Glomerular visceral epithelial cell (primary cell): ENCODE measurements around the gene PGP.

Experiments used
- DNase-seq: peaks from one replicate; pipeline ENCODE4 v3.0.0-alpha.2; 2016; ENCODE audit errors: extremely low spot score

The PGP gene

DNA sequence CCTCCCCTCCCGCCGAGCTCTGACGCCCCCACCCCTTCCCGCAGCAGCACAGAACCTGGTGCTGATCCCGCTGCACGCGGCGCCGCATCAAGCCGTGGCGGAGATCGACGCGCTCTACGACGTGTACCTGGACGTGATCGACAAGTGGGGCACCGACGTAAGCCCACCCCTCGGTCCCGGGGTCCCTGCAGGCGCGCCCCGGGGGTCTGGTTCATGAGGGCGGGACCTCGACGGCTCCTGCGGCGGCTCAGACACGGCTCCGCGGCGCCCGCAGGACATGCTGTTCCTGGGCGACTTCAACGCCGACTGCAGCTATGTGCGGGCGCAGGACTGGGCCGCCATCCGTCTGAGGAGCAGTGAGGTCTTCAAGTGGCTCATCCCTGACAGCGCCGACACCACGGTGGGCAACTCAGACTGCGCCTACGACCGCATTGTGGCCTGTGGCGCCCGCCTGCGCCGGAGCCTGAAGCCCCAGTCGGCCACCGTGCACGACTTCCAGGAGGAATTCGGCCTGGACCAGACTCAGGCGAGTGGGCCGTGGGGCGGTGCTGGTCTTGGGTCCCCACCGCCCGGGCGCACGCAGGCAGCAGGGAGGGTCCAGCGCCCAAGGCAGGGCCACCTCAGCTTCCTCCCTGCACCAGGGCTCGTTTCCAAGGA, 23.0 kb upstream of the PGP start:
- DNase-seq: no peak

- no peak for DNase-seq
Measured at GRCh38 chr16:2237102-2237482, 22.5 kb upstream of the PGP start.

DNA sequence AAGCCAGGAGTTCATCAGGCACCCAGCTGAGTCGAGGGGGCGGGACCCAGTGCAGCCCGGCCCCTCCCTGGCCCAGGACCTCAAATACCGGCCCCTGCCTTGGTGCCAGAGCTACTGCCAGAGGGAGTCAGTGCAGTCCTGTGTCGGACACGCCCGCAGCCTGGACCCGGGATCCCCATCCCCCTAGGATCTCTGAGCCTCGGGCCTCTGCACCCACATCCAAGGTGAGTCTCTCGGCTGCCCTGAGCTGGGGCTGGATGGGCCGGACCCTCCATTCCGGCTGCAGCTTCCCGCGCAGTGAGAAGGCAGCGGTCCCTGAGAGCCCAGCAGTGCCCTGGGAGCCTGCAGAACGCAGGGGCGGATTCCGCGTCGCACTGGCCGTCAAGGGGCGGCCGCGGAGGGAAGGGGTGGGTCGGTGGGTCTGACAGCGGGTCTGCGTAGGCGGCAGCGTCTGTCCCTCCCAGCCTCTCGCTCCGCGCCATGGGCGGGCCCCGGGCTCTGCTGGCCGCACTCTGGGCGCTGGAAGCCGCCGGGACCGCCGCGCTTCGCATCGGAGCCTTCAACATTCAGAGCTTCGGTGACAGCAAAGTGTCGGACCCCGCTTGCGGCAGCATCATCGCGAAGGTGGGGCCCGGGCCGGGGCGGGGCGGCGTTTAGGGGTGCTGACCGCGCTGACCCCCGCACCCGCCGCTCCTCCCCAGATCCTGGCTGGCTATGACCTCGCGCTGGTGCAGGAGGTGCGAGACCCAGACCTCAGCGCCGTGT, 21.9 kb upstream of the PGP start, which contains the start of gene DNASE1L2:
Gene DNASE1L2, plus strand, starts transcription at position 108 of the 765 bp plus-strand sequence. Its CDS starts 373 bp downstream, at position 481.
- DNase-seq: peak; percentile 26

DNA sequence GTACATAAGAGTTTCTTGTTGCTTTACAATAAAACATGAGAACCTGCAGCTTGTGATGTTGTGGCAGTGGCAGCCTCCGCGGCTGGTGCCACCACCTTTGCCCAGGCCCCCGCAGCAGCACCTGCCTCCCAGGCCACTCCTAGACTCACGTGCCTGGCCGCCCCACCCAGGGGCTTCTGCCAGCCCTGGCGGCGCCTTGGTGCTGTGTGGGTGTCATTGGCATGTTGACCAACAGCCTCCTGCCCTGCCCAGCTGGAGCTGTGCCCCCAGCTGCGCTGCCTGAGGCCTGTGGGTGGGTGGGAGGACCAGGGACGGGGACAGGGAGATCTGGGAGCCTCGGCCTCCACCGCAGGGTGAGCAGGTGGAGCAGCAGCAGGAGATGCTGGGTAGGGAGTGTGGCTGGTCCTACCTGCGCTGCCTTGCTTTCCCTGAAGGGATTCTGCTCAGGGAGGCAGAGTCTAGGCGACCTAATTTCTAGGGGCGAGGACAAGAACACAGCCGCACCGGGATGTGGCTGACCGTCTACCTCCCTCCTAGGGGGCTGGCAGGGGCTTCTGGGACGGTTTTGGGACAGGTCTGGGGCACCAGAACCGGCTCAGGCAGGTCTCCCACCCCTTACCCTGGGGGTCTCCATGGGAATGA, 21.2 kb upstream of the PGP start:
- no peak for DNase-seq

GRCh38 chr16:2235234-2235651, 20.6 kb upstream of the PGP start:
- DNase-seq: no peak

- DNase-seq: no peak
Measured at GRCh38 chr16:2234813-2235170, 20.2 kb upstream of the PGP start.

DNA sequence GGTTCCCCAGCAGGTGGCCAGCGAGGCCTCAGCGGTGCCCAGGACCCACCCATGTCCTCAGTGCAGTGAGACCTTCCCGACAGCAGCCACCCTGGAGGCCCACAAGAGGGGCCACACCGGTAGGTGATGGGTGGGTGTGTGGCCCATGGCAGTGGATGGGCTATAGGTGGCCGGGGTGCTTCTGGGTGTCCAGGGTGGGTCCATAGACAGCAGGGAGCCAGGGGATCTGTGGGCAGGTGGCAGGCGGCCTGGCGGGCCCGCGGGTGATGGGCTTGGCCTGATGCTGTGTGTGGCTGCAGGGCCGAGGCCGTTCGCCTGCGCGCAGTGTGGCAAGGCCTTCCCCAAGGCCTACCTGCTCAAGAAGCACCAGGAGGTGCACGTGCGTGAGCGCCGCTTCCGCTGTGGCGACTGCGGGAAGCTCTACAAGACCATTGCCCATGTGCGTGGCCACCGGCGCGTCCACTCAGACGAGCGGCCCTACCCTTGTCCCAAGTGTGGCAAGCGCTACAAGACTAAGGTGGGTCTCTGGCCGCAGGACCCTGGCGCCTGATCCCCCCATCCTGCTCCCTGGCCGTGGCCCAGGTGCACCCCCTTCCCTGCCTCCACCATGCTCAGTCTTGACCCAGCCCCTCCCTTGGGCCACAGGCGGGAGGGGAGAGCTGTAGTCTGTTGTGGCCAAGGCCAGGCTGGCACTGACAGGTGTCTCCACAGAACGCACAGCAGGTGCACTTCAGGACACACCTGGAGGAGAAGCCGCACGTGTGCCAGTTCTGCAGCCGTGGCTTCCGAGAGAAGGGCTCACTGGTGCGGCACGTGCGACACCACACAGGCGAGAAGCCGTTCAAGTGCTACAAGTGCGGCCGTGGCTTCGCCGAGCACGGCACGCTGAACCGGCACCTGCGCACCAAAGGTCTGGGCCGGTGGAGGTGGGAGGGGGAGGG, 19.5 kb upstream of the PGP start:
- no peak for DNase-seq

DNA sequence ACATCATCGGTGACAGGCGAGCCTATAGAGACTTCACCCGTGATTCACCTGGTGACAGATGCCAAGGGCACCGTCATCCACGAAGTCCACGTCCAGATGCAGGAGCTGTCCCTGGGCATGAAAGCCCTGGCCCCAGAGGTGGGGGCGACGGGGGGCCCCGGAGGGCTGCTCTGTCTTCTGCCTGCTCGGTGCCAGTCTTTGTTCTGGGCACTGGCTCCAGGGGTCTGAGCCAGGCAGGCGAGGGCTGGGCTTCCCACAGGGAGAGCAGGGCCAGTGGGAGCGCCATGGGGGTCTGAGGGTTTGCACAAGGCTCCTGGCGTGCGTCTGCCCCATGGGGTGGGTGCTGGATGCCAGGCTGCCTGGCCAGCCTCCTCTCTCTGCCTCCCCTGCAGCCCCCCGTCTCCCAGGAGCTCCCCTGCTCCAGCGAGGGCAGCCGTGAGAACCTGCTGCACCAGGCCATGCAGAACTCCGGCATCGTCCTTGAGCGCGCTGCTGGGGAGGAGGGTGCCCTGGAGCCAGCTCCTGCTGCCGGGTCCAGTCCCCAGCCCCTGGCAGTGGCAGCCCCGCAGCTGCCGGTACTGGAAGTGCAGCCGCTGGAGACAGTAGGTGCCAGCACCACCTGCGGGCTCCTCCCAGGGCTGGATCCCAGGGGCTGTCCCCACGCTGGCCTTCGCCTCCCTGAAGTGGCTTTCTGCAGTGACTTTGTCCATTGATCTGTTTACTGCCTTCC, 18.6 kb upstream of the PGP start:
- no peak for DNase-seq

DNA sequence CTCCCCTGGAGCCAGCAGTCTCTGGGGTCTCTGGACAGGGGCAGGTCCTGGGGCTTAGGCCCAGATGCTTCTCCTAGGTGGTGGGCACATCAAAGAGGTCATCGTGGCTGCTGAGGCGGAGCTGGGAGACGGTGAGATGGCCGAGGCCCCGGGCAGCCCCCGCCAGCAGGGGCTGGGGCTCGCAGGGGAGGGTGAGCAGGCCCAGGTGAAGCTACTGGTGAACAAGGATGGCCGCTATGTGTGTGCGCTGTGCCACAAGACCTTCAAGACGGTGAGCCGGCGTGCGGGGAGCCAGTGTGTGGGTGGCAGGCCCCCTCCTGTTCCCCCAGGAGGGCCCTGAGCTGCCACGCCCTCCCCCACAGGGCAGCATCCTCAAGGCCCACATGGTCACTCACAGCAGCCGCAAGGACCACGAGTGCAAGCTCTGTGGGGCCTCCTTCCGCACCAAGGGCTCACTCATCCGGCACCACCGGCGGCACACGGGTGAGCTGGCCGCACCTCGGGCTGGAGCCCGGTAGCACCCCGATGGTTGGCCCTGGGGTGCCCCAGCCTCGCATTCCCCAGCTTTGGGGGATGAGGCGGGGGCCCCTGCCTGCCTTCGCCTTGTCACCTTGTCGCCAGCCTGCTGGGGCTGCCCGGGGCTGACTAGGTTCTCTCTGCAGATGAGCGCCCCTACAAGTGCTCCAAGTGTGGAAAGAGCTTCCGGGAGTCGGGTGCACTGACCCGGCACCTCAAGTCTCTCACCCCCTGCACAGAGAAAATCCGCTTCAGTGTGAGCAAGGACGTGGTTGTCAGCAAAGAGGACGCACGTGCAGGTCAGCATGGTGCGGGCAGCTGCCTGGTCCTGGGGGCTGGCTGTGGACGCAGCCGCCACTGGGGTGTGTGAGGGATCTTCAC, 17.7 kb upstream of the PGP start:
- no peak for DNase-seq

GRCh38 chr16:2231016-2231931, 16.6 kb upstream of the PGP start:
- DNase-seq: no peak

GRCh38 chr16:2230376-2230775, 15.7 kb upstream of the PGP start:
- DNase-seq: no peak

DNA sequence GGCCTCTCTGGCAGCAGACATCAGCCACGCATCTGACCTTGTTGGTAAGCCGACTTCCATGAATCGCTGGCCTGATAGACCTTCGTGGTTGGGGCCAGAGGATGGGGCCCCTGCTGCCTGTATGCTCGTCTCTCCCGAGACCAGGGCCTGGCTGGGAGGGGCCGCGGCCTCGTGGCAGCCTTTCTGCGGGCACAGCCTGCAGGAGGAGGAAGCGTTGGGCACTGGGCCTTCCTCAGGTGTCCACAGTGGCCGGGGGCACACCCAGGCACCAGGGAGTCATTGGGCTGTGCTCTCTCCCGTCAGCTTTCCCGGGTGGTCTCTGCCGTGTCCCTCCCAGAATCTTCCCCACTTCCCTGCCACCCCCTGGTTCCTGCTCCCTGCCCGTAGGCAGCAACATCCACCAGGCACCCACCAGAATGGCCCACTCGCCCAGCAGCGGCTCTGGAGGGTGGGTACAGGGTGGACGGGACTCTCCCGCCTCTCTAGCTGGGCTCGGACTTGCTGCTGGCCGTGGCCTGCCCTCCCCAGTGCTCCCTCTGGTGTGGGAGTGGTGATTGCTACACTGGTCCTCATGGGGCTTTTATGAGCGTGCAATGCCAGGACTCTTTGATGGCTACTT, 15.1 kb upstream of the PGP start:
- no peak for DNase-seq

GRCh38 chr16:2229091-2229490, 14.5 kb upstream of the PGP start:
- DNase-seq: no peak

GRCh38 chr16:2228161-2228824, 13.7 kb upstream of the PGP start:
- DNase-seq: no peak

GRCh38 chr16:2226918-2227317, 12.3 kb upstream of the PGP start:
- DNase-seq: no peak

GRCh38 chr16:2226245-2226793, 11.7 kb upstream of the PGP start:
- peak; percentile 40 for DNase-seq

- peak; percentile 45 for DNase-seq
Measured at GRCh38 chr16:2223942-2224486, 9.4 kb upstream of the PGP start.
